Bone marrow (tissue), 2 donors: ENCODE results near the gene INVS.
"Not testable (repeated sequence)": the region's sequence is repeated elsewhere in the genome, so short reads cannot be mapped to it uniquely, and the experiment has no call there.

Source experiments
- DNase-seq, 2 donors: peaks; one replicate each; lab custom pipeline; 2025; lab: John Stamatoyannopoulos, UW

Gene INVS

DNA sequence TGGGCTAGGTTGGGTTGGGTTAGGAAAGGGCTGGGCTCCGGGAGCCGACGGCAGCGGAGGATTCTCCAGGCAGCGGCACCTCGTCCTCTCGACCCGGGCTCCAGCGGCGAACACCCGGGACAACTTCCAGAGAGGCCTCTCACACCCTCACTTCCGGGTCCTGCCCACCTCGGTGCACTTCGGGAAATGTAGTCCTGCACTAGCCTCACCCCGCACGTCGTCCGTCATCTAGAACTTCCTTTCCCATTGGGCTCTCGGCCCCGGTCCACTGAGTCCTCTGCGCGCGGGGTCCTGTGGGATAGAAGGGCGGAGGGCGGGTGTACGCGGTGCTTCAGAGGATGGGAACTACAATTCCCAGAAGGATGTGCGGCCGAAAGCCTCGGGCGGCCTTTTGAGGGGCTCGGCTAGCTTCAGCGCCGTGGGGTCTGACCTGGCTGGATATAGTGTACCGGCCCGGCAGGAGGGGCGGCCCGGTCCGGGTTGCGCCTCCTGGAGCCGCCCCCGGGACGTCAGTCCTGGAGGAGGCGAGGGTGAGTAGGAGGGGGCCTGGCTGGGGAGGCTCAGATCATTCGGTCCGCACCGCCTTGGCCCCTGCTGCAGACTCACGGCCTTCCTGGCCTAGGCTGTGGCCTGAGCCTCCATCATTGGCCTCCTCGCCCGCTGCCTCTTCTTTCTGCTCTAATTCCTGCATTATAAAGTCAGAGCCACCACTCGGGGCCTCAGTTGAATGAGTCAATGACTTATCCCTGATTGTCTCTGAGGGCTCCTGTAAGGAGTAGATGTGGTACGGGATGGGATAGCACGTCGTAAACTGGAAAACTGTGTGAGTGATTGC is at the start of gene INVS, which contains the start of gene ERP44:
Gene INVS, plus strand, starts transcription at position 357 of the 835 bp plus-strand sequence. CDS start 5,279 bp downstream, outside the sequence.
Gene ERP44, minus strand, starts transcription at position 114 of the 835 bp plus-strand sequence. CDS start 160 bp downstream, outside the sequence.
- peak; percentile 87 to 100 for DNase-seq

- no peak for DNase-seq
These were observed 49.5 kb upstream of the INVS start for GRCh38 chr9:100049551-100049950.

- DNase-seq: no peak
These were observed 46.7 kb upstream of the INVS start for GRCh38 chr9:100052375-100052774.

DNA sequence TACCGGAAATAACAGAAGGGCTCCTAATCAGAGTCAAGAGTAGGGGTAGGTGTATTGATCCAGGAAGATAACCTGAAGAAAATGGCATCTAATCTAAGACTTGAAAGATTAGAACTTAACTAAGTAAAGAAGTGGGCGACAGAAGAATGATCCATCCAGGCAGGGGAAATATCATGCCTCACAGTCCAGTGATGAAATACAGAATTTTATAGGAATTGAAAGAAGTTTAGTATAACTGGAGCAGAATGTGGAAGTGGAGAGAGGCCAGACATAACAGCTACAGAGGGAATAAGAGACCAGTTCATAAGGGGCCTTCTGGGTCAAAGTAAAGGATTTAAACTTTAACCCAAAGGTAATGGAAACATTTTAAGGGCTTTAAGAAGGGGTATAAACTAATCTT is 42.5 kb upstream of the INVS start:
- no peak for DNase-seq

GRCh38 chr9:100057624-100058023 is 41.4 kb upstream of the INVS start:
- DNase-seq: no peak

- DNase-seq: no peak
These were observed 40.1 kb upstream of the INVS start for GRCh38 chr9:100058699-100059579.

GRCh38 chr9:100062683-100063082 is 36.4 kb upstream of the INVS start:
- DNase-seq: not testable (repeated sequence)

DNA sequence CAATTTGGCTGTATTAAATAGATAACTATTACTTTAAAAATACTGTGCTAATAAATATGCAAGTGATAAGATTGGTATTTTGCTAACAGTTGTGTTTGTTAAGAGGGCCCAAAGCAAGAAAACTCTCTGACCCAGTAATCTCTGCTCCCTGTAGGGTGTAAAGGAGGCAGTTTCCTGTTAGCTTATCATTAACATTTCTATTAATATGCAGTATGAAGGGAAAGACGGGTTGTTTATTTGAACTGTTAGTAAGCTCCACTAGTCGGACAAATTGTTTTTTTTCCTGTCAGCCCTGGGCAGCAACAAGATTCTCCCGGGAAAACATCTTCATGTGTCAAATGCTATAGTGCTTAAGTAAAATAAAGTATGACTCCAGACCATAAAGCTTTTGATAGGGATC is 35.9 kb upstream of the INVS start:
- DNase-seq: no peak

DNA sequence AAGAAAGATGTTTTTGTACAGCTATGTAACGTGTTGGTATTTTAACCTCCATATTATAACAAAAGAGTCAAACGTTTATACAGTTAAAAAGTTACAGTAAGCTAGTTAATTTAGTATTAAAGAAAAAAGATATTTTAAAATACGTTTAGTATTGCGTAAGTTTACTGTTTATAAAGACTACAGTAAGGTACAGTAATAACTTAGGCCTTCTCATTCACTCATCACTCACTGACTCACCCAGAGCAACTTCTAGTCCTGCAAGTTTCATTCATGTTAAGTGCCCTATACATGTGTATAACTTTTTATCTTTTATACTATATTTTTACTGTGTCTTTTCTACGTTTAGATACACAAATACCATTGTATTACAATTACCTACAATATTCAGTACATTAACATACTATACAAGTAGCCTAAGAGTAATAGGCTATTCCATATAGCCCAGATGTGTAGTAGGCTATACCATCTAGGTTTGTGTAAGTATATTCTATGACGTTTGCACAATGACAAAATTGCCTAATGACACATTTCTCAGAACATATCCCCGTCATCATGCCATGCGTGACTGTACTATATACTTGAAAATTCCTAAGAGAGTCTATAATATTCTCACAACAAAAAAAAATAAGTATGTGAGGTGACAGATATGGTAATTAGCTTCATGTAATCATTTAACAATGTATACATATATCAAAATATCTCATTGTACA is 34.0 kb upstream of the INVS start:
- DNase-seq: no peak

DNA sequence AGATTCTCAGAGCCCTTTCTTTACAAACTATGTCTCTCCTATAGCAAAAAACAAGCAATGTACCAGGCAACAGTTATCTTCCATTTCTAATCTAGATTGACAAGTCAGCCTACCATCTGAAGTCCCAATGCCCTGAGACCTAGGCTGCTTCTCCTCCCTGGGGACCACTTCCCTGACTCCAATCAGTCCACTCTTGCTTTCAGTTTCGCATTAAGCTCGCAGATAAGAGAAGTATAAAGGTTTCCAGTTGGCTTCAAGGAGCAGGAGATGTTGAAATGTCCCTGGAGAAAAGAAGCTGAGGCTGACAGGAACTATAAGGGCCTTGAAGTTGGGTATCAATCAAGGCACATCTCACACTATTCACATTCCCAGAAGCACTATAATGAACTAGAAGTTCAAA is 32.5 kb upstream of the INVS start:
- peak in 1 of 2 donors; percentile 20 for DNase-seq

GRCh38 chr9:100067990-100068389 is 31.1 kb upstream of the INVS start:
- DNase-seq: not testable (repeated sequence)

GRCh38 chr9:100069068-100069467 is 30.0 kb upstream of the INVS start:
- not testable (repeated sequence) for DNase-seq

DNA sequence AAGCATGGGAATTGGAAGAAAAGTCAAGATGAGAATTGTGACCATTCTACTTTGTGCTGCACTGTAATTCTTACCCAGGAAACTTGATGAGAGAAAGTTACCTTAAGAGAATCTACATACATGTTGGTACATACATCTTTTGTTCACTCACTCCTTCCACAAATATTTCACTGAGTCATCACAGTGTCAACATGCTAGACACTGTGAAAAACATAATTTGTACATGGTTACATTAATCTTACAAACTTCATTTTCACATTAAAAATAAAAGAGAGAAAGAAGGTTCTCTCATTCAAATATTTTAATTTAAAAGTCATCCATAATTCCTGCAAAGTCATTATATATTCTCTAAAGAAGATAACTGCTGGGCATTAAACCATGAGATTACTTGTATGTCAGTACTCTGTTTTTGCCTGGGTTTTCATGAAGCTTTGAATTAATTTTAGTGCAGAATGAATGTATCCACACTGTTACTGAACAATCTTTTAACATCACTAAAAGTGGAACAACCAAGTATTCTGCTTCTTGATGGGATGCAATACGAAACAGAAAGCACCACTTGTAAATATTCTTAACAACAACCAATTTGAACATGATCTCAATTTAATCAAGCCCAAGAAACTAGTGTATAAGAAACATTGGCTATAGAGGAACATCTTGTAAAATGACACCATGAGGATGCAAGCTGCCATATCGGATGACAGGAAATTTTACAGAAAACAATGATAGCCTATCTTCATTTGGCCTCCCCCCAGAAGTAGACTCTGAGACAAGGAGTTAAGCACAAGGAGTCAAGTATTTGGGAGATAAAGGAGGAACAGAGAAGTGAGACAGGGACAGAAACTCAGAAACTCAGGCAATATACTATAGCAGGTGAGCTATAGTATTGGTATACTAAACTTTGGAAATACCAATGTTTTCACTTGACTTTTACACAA is 28.7 kb upstream of the INVS start:
- no peak for DNase-seq

DNA sequence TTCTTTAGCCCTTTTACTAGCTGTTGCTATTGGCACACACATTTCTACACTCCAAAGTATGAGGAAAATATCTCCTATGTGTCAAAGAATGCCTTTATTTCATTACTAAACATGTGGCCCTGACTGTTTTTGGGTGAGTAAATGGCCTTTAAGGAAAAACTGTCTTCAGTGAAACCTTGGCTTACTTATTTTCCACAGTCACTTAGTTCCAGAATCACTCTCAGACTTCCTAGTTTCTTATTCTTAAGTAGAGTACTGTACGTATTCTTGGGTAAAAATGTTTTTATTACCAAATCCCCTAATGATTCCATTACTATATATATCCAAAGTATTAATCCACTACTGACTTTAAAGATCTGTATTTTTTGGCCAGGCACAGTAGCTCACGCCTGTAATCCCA is 27.8 kb upstream of the INVS start:
- DNase-seq: no peak

GRCh38 chr9:100072805-100073204 is 26.2 kb upstream of the INVS start:
- no peak for DNase-seq

DNA sequence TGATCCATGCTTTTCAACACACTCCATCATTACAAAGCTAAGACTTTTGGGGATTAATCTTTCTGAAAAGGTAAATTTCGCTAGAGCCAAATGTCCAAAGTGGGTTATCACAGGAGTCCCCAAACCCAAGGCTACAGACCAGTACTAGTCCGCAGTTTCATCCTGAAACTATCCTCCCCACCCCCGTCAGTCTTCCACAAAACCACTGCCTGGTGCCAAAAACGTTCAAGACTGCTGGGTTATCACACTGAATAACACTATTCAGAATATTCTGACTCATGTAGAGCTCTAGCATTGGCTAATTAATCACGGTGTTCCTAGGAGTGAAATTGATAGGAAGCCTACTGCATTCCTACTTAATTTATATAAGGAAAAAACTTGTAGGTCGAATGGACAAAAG is 24.9 kb upstream of the INVS start:
- no peak for DNase-seq

DNA sequence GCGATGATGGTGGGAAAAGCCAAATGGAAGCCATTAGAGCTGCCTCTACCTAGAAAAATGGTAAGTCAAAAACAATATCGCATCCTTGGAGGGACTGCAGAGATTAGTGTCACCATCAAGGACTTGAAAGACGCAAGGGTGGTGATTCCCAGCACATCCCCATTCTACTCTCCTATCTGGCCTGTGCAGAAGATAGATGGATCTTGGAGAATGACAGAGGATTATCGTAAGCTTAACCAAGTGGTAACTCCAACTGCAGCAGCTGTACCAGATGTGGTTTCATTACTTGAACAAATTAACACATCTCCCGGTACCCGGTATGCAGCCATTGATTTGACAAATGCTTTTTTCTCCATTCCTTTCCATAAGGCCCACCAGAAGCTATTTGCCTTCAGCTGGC is 24.1 kb upstream of the INVS start:
- DNase-seq: no peak

GRCh38 chr9:100076256-100076655 is 22.8 kb upstream of the INVS start:
- DNase-seq: not testable (repeated sequence)

DNA sequence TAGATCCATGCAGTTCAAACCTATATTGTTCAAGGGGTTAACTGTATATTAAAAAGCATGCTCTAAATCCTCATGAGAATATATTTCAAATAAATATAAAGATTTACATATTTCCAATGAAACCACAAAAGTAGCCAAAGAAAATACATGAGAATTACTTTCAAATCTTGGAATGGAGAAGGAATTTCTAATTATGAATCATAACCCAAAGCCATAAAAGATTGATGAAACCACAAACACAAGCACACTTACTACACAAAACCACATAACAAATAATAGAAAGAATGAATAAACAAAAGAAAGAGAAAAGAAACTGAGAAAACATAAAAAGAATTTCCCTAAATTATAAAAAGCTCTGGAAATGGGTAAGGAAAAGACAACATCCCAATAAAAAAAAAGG is 16.3 kb upstream of the INVS start:
- no peak for DNase-seq

DNA sequence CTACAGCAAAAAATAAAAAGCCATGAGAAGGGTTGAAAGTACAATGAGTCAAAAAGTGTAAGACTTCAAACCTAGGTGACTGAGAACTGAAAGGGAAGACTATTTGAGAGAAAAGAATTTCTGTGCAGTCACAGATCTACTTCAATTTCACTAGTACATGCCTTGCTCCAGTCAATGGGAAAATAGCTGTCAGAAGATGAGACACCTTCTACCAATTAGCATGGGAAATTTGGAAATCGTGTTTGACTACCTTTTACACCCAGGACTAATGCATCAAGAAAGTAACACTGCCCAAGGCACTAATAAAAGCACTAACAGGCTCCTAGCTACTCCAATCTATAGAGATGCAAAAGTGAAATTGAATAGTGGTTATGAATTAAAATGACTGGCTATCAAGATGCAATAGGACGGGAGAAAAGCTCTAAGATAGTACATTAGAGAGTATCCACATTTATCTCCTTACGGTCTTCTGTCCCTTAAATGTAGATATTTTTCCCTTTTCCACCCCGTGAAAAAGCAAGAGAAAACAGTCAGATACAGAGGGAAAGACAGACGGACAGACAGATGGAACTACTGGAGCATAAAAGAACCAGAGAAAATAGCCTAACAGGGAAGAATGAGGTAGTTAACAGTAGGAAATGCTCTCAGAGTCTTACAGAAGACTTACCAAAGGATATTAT is 15.5 kb upstream of the INVS start:
- DNase-seq: no peak

GRCh38 chr9:100084128-100084453 is 15.0 kb upstream of the INVS start:
- no peak for DNase-seq
